Uterus (tissue), 4 donors: ENCODE data around the gene EEF1B2. TPM values are rescaled to one million over a fixed set of nuclear protein-coding genes. Genes with fewer than 3 reads are reported as not detected.

Experiments used
- DNase-seq, 2 donors: peaks; one replicate each; pipeline ENCODE4 v3.0.0-alpha.2; 2019 to 2020
- H3K27ac ChIP-seq, 2 donors: fragments of 200-600 bp; sonication (generic); 1 replicate in 1 of 2; 2 replicates in 1 of 2; pipeline ENCODE4 v1.5.1; 2016 to 2018
- H3K27me3 ChIP-seq, 2 donors: fragments of 200-600 bp; sonication (generic); one replicate each; pipeline ENCODE4 v1.5.1; 2018 to 2019; ENCODE audit warnings: control low read depth in 1 of 2
- H3K36me3 ChIP-seq, 2 donors: fragments of 200-600 bp; sonication (generic); one replicate each; pipeline ENCODE4 v1.5.1; 2019; ENCODE audit warnings: control low read depth in 1 of 2
- H3K4me1 ChIP-seq, 2 donors: fragments of 200-600 bp; sonication (generic); one replicate each; pipeline ENCODE4 v1.5.1; 2018 to 2019; ENCODE audit warnings: control low read depth in 1 of 2
- H3K4me3 ChIP-seq, 2 donors: fragments of 200-600 bp; sonication (generic); 1 replicate in 1 of 2; 2 replicates in 1 of 2; pipeline ENCODE4 v1.5.1; 2018 to 2019; ENCODE audit warnings: mild to moderate bottlenecking in 1 of 2
- H3K9me3 ChIP-seq, 2 donors: fragments of 200-600 bp; sonication (generic); one replicate each; pipeline ENCODE4 v1.5.1; 2019; ENCODE audit warnings: control low read depth in 1 of 2
- POLR2A ChIP-seq, 2 donors: fragments of 450-650 bp; IDR thresholded peaks; one replicate each; pipeline ENCODE4 v1.6.1; 2016; ENCODE audit warnings: antibody characterized with exemption in 2 of 2, mild to moderate bottlenecking in 1 of 2, moderate library complexity in 1 of 2
- intact Hi-C: fragments of 100-400 bp; cut with DNase I; formaldehyde crosslinking; loops from one replicate; pipeline ENCODE4 v1.15.1; 2023; ENCODE audit warnings: low total_unique reads
- total RNA-seq, 4 donors: library from RNA; depleted of rRNA in 3 of 4; stranded (reverse); fragments of >200 nt in 3 of 4; gene quantifications; one replicate each; pipeline versions ENCODE4 v1.1.0 to v1.2.4, GENCODE V29; 2014 to 2023
- TF ChIP-seq, protein P1 (sequence below), 4 experiments: fragments of 200-600 bp in 2 of 4; fragments of 450-650 bp in 2 of 4; sonication (generic) in 2 of 4; IDR thresholded peaks; one replicate each; pipeline ENCODE4 v1.5.1; 2016 to 2019; ENCODE audit warnings: antibody characterized with exemption in 4 of 4, mild to moderate bottlenecking in 2 of 4, moderate library complexity in 1 of 4
- donor health status: DM: yes; HTN: yes; CAD: no.

EEF1B2 gene
- total RNA-seq, 4 donors from 2014 or later = 267 to 794 (median 564) TPM

DNA sequence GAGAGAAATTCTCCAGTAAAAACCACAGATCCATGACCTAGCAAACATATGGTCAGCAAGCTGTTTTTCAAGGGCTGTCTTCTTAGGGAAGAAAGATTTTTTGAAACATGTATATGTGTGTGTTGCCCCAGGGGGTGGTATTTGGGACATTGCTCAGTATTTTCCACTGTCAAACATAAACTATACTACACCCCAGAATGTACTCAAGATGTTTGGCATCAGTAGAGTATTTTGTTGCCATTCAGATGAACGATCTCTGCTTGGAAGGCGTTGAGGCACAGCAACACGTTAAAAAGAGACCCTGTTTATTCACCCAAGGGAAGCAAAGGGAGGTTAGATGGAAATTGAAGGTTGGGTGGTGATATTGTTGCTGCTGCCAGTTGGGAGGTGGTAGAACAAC lies 30.0 kb downstream of the EEF1B2 start:
- no peaks in the 10 kb centered on the region for H3K27me3 ChIP-seq
- no peaks in the 10 kb centered on the region for H3K4me1 ChIP-seq
- H3K27ac ChIP-seq = no peak overlapping the region
- no peak overlapping the region for H3K4me3 ChIP-seq
- intact Hi-C loops = no loop called here
- no peaks in the 10 kb centered on the region for H3K9me3 ChIP-seq
- no peak for DNase-seq
- TF ChIP-seq POLR2A (IDR thresholded peaks at IDR 0.05) = no peak
- TF ChIP-seq, protein P1, sequence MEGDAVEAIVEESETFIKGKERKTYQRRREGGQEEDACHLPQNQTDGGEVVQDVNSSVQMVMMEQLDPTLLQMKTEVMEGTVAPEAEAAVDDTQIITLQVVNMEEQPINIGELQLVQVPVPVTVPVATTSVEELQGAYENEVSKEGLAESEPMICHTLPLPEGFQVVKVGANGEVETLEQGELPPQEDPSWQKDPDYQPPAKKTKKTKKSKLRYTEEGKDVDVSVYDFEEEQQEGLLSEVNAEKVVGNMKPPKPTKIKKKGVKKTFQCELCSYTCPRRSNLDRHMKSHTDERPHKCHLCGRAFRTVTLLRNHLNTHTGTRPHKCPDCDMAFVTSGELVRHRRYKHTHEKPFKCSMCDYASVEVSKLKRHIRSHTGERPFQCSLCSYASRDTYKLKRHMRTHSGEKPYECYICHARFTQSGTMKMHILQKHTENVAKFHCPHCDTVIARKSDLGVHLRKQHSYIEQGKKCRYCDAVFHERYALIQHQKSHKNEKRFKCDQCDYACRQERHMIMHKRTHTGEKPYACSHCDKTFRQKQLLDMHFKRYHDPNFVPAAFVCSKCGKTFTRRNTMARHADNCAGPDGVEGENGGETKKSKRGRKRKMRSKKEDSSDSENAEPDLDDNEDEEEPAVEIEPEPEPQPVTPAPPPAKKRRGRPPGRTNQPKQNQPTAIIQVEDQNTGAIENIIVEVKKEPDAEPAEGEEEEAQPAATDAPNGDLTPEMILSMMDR (IDR thresholded peaks at IDR 0.05) = no peak
- no peaks in the 10 kb centered on the region for H3K36me3 ChIP-seq

DNA sequence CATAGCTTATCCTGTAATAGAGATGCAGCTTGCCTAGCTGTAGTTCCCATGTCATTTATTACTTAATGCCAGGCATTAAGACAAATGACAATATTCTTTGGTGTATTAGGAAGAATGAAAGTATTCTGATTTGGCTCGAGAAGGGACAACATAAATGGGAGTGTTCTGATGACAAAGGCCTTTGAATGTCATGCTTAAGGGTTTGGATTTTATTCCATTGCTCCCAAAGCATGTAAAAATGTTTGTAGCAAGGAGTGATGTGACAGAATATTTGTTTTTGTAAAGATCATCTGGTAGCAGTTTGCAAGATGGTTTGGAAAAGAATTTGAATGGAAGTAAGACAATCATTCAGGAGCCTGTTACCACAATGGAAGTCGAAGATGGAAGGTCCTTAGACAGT lies 30.4 kb downstream of the EEF1B2 start:
- TF ChIP-seq, protein P1 (IDR thresholded peaks at IDR 0.05) = no peak
- no peak for TF ChIP-seq POLR2A (IDR thresholded peaks at IDR 0.05)

DNA sequence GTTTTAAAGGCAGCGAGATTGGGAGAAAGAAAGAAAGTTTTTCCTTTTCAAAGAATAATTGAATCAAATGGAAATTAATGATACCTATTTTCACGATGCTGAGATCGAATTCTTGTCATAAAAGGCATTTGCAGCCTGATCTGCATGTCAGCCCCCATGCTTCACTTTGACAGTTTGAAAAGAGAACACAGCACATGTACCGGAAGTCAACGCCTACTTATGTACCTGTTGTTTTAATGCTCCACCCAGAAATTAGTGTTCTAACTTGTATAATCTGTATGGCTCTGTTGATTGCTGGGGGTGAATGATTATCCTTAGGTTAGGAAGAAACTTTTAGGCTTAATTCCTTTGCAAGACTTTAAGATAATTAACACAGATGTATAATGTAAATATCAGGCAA lies 31.0 kb downstream of the EEF1B2 start:
- Histone ChIP-seq H3K27me3 (no peaks in the 10 kb centered on the region), H3K27ac (no peak overlapping the region), H3K9me3 (no peaks in the 10 kb centered on the region), H3K4me1 (no peaks in the 10 kb centered on the region), H3K36me3 (no peaks in the 10 kb centered on the region), H3K4me3 (no peak overlapping the region)
- TF ChIP-seq POLR2A (IDR thresholded peaks at IDR 0.05) = no peak
- TF ChIP-seq, protein P1 (IDR thresholded peaks at IDR 0.05) = no peak
- DNase-seq = no peak
- intact Hi-C loops = no loop called here

More for the DNA sequence above, 30.4 kb downstream of the EEF1B2 start:
- intact Hi-C loops = no loop called here
- Histone ChIP-seq H3K9me3 (no peaks in the 10 kb centered on the region), H3K27ac (no peak overlapping the region), H3K36me3 (no peaks in the 10 kb centered on the region), H3K4me3 (no peak overlapping the region), H3K4me1 (no peaks in the 10 kb centered on the region), H3K27me3 (no peaks in the 10 kb centered on the region)
- DNase-seq = no peak

DNA sequence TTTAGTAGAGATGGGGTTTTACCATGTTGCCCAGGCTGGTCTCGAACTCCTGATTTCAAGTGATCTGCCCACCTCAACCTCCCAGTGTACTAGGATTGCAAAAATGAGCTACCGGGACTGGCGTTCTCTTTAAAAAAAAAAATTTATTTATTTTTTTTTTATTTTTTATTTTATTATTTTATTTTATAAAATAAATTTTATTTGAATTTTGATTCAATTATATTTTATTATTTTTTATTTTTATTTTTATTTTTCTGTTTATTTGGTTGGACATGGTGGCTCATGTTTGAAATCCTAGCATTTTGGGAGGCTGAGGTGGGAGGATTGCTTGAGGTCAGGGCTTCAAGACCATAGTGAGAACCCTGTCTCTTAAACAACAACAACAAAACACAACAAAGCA lies 32.5 kb downstream of the EEF1B2 start:
- no peaks in the 10 kb centered on the region for H3K27me3 ChIP-seq
- TF ChIP-seq, protein P1 (IDR thresholded peaks at IDR 0.05) = no peak
- no peak for TF ChIP-seq POLR2A (IDR thresholded peaks at IDR 0.05)
- intact Hi-C loops = no loop called here

DNA sequence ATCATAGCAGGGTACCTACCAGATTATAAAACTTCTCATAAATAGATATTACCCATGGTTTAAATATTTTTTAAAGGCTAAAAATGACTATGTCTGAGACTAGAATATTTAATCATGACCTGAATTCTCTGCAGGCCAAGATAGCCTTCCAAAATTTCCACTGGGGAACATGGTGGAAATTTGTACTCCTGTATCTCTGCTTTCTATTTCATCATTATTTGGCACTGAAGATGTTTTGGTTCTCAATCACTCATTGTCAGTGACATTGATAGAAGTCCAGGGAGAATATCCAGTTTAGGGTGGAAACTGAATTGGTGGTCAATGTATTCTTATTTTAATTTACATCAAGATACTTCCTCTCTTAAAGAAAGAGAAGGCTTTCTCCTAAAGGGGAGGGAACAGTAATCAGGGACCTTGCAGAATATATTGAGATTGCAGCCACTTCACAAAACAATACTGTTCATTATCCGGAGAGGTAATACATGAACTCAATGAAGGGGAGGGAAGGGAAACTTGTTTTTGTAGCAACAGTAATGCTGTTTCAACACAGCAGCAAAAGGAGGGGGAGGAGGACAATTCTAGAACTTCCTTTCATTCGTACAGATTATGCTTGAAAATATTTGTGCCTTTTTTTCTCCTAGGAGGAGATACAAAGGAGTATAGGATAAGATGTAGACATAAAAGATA lies 34.1 kb downstream of the EEF1B2 start:
- no peaks in the 10 kb centered on the region for H3K4me1 ChIP-seq
- TF ChIP-seq, protein P1 (IDR thresholded peaks at IDR 0.05) = no peak
- TF ChIP-seq POLR2A (IDR thresholded peaks at IDR 0.05) = no peak
- H3K9me3 ChIP-seq = no peaks in the 10 kb centered on the region
- H3K27me3 ChIP-seq = no peaks in the 10 kb centered on the region
- H3K27ac ChIP-seq = no peak overlapping the region
- no peak overlapping the region for H3K4me3 ChIP-seq
- intact Hi-C loops = no loop called here
- H3K36me3 ChIP-seq = no peaks in the 10 kb centered on the region
- no peak for DNase-seq

More for the DNA sequence above, 32.5 kb downstream of the EEF1B2 start:
- Histone ChIP-seq H3K9me3 (no peaks in the 10 kb centered on the region), H3K4me3 (no peak overlapping the region), H3K36me3 (no peaks in the 10 kb centered on the region), H3K4me1 (no peaks in the 10 kb centered on the region), H3K27ac (no peak overlapping the region)
- DNase-seq = no peak
